HCT116 (cell line): Measurements from ENCODE around the gene AQP9. TPM values are rescaled to one million over a fixed set of nuclear protein-coding genes. Genes with fewer than 3 reads are reported as not detected.

ENCODE experiments used
- ATAC-seq: fragments of 200-7000 bp; cut with Tn5 transposase; 2 replicates; pipeline ENCODE4 v1.9.1; 2020; ENCODE audit warnings: mild to moderate bottlenecking, moderate library complexity
- BruUV-seq: library from RNA; stranded (reverse); fragments of 400-500 nt; replicated peaks from 2 replicates; lab custom pipeline; 2021; lab: Mats Ljungman, UMichigan
- CTCF ChIA-PET: fragments of 300-600 bp; sonication (Branson Sonifier 250); formaldehyde crosslinking; loops from one replicate; lab custom pipeline; 2021; ENCODE audit warnings: antibody characterized with exemption; lab: Charles Lee
- POLR2A ChIA-PET: fragments of 300-600, 350-600 bp; sonication (Branson Sonifier 250); formaldehyde crosslinking; loops from one replicate; lab custom pipeline; 2021; ENCODE audit warnings: antibody characterized with exemption; lab: Charles Lee
- RAD21 ChIA-PET, 2 experiments: fragments of 300-600 bp; sonication (Branson Sonifier 250); formaldehyde crosslinking; loops; one replicate each; lab custom pipeline; 2023; ENCODE audit warnings: low total read pairs in 2 of 2; ENCODE audit not compliant: uncharacterized antibody in 2 of 2, unreplicated experiment in 2 of 2, low non-redundant PET in 1 of 2; lab: Charles Lee
- DNase-seq: peaks from one replicate; pipeline ENCODE4 v3.0.0-alpha.2; 2010; ENCODE audit warnings: low read depth, low spot score
- H2AFZ ChIP-seq: fragments of 200-600 bp; shearing (Covaris generic), sonication (generic); 2 replicates; pipeline ENCODE4 v1.6.1; 2017; ENCODE audit warnings: low read depth, mixed run types, mixed read lengths, antibody characterized with exemption, low read length; ENCODE audit not compliant: poor library complexity, severe bottlenecking
- H3K27ac ChIP-seq: 2 replicates; pipeline ENCODE4 v1.5.1; 2012; ENCODE audit warnings: low read depth, low read length
- H3K27me3 ChIP-seq: fragments of 200-600 bp; sonication (generic); 2 replicates; pipeline ENCODE4 v1.6.1; 2016; ENCODE audit warnings: mixed run types, low read length, mixed read lengths; ENCODE audit not compliant: insufficient read depth
- H3K36me3 ChIP-seq, 2 experiments: fragments of 200-500 bp in 1 of 2; fragments of 200-600 bp in 1 of 2; sonication (Bioruptor generic) in 1 of 2; sonication (generic) in 1 of 2; 2 replicates each; pipeline versions ENCODE4 v1.5.1 to v1.6.1; 2014 to 2016; ENCODE audit warnings: low read length in 2 of 2, inconsistent platforms in 1 of 2, mixed read lengths in 1 of 2, mixed run types in 1 of 2; ENCODE audit not compliant: insufficient read depth in 2 of 2, control insufficient read depth in 1 of 2
- H3K4me1 ChIP-seq, 2 experiments: fragments of 200-600 bp in 1 of 2; sonication (generic) in 1 of 2; 2 replicates each; pipeline versions ENCODE4 v1.5.1 to v1.6.1; 2012 to 2017; ENCODE audit warnings: low read length in 2 of 2, inconsistent platforms in 1 of 2, mild to moderate bottlenecking in 1 of 2, mixed read lengths in 1 of 2, mixed run types in 1 of 2, moderate library complexity in 1 of 2; ENCODE audit not compliant: insufficient read depth in 2 of 2, control insufficient read depth in 1 of 2
- H3K4me2 ChIP-seq: fragments of 200-600 bp; sonication (generic); 2 replicates; pipeline ENCODE4 v1.6.1; 2017; ENCODE audit warnings: mixed run types, low read length, mixed read lengths
- H3K4me3 ChIP-seq, 2 experiments: fragments of 200-600 bp in 1 of 2; sonication (generic) in 1 of 2; replicated peaks in 1 of 2; 2 replicates each; pipeline ENCODE4 v1.5.1; 2011 to 2016; ENCODE audit warnings: low read length in 2 of 2, control low read depth in 1 of 2, low read depth in 1 of 2, mild to moderate bottlenecking in 1 of 2, mixed read lengths in 1 of 2, mixed run types in 1 of 2
- H3K79me2 ChIP-seq: fragments of 200-600 bp; sonication (generic); 2 replicates; pipeline ENCODE4 v1.6.1; 2017; ENCODE audit warnings: mild to moderate bottlenecking, mixed run types, low read length, moderate library complexity, mixed read lengths; ENCODE audit not compliant: insufficient read depth
- H3K9ac ChIP-seq: fragments of 200-600 bp; sonication (generic); 2 replicates; pipeline ENCODE4 v1.6.1; 2016; ENCODE audit warnings: low read length, mixed read lengths
- H3K9me2 ChIP-seq: fragments of 200-600 bp; sonication (generic), shearing (Covaris generic); 2 replicates; pipeline ENCODE4 v1.6.1; 2017; ENCODE audit warnings: mixed run types, mild to moderate bottlenecking, moderate library complexity; ENCODE audit not compliant: insufficient read depth
- H3K9me3 ChIP-seq, 2 experiments: fragments of 200-500 bp in 1 of 2; fragments of 200-600 bp in 1 of 2; sonication (Bioruptor generic) in 1 of 2; sonication (generic) in 1 of 2; 2 replicates each; pipeline ENCODE4 v1.6.1; 2014 to 2017; ENCODE audit warnings: low read length in 2 of 2, mixed read lengths in 2 of 2, inconsistent platforms in 1 of 2, low read depth in 1 of 2, mild to moderate bottlenecking in 1 of 2, mixed run types in 1 of 2, moderate library complexity in 1 of 2; ENCODE audit not compliant: control insufficient read depth in 1 of 2, insufficient read depth in 1 of 2
- H4K20me1 ChIP-seq: fragments of 200-600 bp; sonication (generic), shearing (Covaris generic); 2 replicates; pipeline ENCODE4 v1.6.1; 2017; ENCODE audit warnings: mixed run types, mild to moderate bottlenecking, moderate library complexity; ENCODE audit not compliant: insufficient read depth
- ATF3 ChIP-seq: IDR thresholded peaks from 2 replicates; pipeline ENCODE4 v1.6.1; 2012
- CBX3 ChIP-seq: IDR thresholded peaks from 2 replicates; pipeline ENCODE4 v1.6.1; 2012; ENCODE audit warnings: low read depth
- CEBPB ChIP-seq: IDR thresholded peaks from 2 replicates; pipeline ENCODE4 v1.6.1; 2012; ENCODE audit warnings: low read depth
- EZH2 ChIP-seq: fragments of 200-600 bp; sonication (generic); IDR thresholded peaks from 2 replicates; pipeline ENCODE4 v1.6.1; 2017; ENCODE audit warnings: antibody characterized with exemption, mixed run types
- MAX ChIP-seq: IDR thresholded peaks from 2 replicates; pipeline ENCODE4 v1.6.1; 2012
- ZFX ChIP-seq: fragments of 450-650 bp; IDR thresholded peaks from 2 replicates; pipeline ENCODE4 v1.6.1; 2017
- ZNF274 ChIP-seq: fragments of 200-500 bp; sonication (Bioruptor generic); IDR thresholded peaks from 2 replicates; pipeline ENCODE4 v1.6.1; 2014; ENCODE audit warnings: mild to moderate bottlenecking, low read depth, low read length, inconsistent platforms
- intact Hi-C: fragments of 100-400 bp; cut with micrococcal nuclease; formaldehyde crosslinking; loops from 2 replicates; pipeline ENCODE4 v1.10.0; 2022
- total RNA-seq: library from RNA; stranded (reverse); gene quantifications from one replicate; pipeline ENCODE4 v1.2.1, GENCODE V29; 2021; ENCODE audit not compliant: unreplicated experiment

AQP9 gene
- total RNA-seq, 1 experiment from 2014 or later, result 0.12 TPM

- ATAC-seq, result no peak
- Histone ChIP-seq H3K9me3 (no peaks in the 10 kb centered on the region), H3K27ac (no peak overlapping the region), H3K36me3 (no peaks in the 10 kb centered on the region), H3K4me1 (peaks cover 2 to 7% of the 10 kb centered on the region in 2 experiments; a peak in 1 of 4 replicates), H2AFZ (no peak overlapping the region), H3K79me2 (no peaks in the 10 kb centered on the region), H3K4me2 (no peak overlapping the region), H3K9ac (no peak overlapping the region), H4K20me1 (no peaks in the 10 kb centered on the region), H3K27me3 (no peaks in the 10 kb centered on the region), H3K9me2 (no peaks in the 10 kb centered on the region), H3K4me3 (no peak overlapping the region)
- BruUV-seq, result no TSS peak
- ChIA-PET POLR2A (interaction anchor here (0.5 kb wide), 1 partner anchor 612 kb away, joined by 6 read pairs; no protein-coding TSS in a partner anchor), RAD21 (no interaction called here), CTCF (interaction anchor here (1.2 to 2.1 kb wide), 6 partner anchors 289 to 1300 kb away, joined by 3 to 14 read pairs (median 7); partner anchors contain the start of gene MINDY2)
- no peak for DNase-seq
- TF ChIP-seq CBX3 (no peak), CEBPB (no peak), MAX (no peak), ZFX (no peak), EZH2 (no peak), ZNF274 (no peak)
- intact Hi-C loops, result loop anchor here (5.0 to 10.0 kb wide), 5 partner anchors 534 to 1264 kb away; no protein-coding TSS in a partner anchor
These were observed 90.5 kb downstream of the AQP9 start for GRCh38 chr15:58228718-58229117.

DNA sequence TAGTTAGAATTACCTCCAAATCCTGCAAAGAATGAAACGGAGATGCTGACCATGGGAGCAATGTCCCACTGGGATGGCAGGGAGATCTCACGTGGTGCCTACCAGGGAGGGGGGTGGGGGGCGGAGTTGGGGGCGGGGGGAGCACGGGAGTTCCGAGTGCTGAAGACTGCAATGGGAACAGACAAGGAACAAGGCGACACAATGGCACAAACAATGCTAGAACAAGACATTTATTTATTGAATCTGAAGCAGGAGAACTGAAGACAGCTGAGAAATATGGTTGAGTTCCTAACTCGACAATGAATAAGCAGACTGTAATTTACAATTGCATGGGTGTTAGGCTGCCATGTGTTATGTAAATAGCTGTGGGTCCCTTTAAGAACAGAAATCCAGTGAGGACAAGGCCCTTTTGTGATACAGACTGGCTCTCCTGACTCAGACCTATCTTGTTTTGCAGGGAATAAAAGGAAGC is 91.2 kb downstream of the AQP9 start:
- DNase-seq (no peak), ATAC-seq (no peak)
- no TSS peak for BruUV-seq
- H3K9me2 ChIP-seq, result no peaks in the 10 kb centered on the region
- no peaks in the 10 kb centered on the region for H3K9me3 ChIP-seq
- H3K27ac ChIP-seq, result no peak overlapping the region
- no peak overlapping the region for H2AFZ ChIP-seq
- H3K36me3 ChIP-seq, result no peaks in the 10 kb centered on the region
- H4K20me1 ChIP-seq, result no peaks in the 10 kb centered on the region
- H3K4me3 ChIP-seq, result no peak overlapping the region
- no peaks in the 10 kb centered on the region for H3K27me3 ChIP-seq
- no peak overlapping the region for H3K4me2 ChIP-seq
- peaks cover 2 to 7% of the 10 kb centered on the region in 2 experiments; a peak in 1 of 4 replicates for H3K4me1 ChIP-seq
- no peak for TF ChIP-seq ATF3
- CTCF ChIA-PET, result interaction anchor here (1.4 to 2.1 kb wide), 4 partner anchors 894 to 1299 kb away, joined by 3 to 14 read pairs (median 6); no protein-coding TSS in a partner anchor
- POLR2A ChIA-PET, result interaction anchor here (0.5 to 0.7 kb wide), 2 partner anchors 521 to 612 kb away, joined by 3 to 6 read pairs; no protein-coding TSS in a partner anchor
- no peaks in the 10 kb centered on the region for H3K79me2 ChIP-seq
- no peak overlapping the region for H3K9ac ChIP-seq
- RAD21 ChIA-PET, result interaction anchor here in 1 of 2 experiments (0.6 kb wide), 1 partner anchor 611 kb away, joined by 3 read pairs; no protein-coding TSS in a partner anchor
- intact Hi-C loops, result loop anchor here (5.0 to 10.0 kb wide), 5 partner anchors 533 to 1263 kb away; no protein-coding TSS in a partner anchor
